Keratinocyte (primary cell): Measurements from ENCODE around the gene ZNF438. TPM values are rescaled to one million over a fixed set of nuclear protein-coding genes. Genes with fewer than 3 reads are reported as not detected.

Experiments
- DNase-seq: peaks from one replicate; pipeline ENCODE4 v3.0.0-alpha.2; 2011; ENCODE audit warnings: low read depth, missing footprints, low spot score
- FAIRE-seq: peaks from 2 replicates; lab custom pipeline; 2011; peaks lifted over from hg19 to GRCh38; lab: Jason Lieb, UNC
- H2AFZ ChIP-seq: 2 replicates; pipeline ENCODE4 v1.6.0; 2012; ENCODE audit warnings: low read length, control low read depth, inconsistent platforms; ENCODE audit not compliant: control insufficient read depth
- H3K27ac ChIP-seq: 2 replicates; pipeline ENCODE4 v1.5.1; 2011; ENCODE audit warnings: low read length; ENCODE audit not compliant: control insufficient read depth, insufficient read depth
- H3K27me3 ChIP-seq: 3 replicates; pipeline ENCODE4 v1.6.0; 2011; ENCODE audit warnings: low read length; ENCODE audit not compliant: control insufficient read depth, insufficient read depth; ENCODE audit errors: extremely low read depth
- H3K36me3 ChIP-seq, 2 experiments: 2 replicates in 1 of 2; 3 replicates in 1 of 2; pipeline ENCODE4 v1.5.1; 2011; ENCODE audit warnings: low read length in 2 of 2, mild to moderate bottlenecking in 1 of 2; ENCODE audit not compliant: control insufficient read depth in 2 of 2, insufficient read depth in 2 of 2; ENCODE audit errors: extremely low read depth in 1 of 2
- H3K4me1 ChIP-seq: 3 replicates; pipeline ENCODE4 v1.5.1; 2011; ENCODE audit warnings: low read length; ENCODE audit not compliant: control insufficient read depth, insufficient read depth; ENCODE audit errors: extremely low read depth
- H3K4me2 ChIP-seq: 3 replicates; pipeline ENCODE4 v1.6.0; 2011; ENCODE audit warnings: low read depth, low read length; ENCODE audit not compliant: control insufficient read depth, insufficient read depth; ENCODE audit errors: extremely low read depth
- H3K4me3 ChIP-seq, 3 experiments: fragments of 200-600 bp in 1 of 3; sonication (generic) in 1 of 3; 2 replicates in 2 of 3; 3 replicates in 1 of 3; pipeline ENCODE4 v1.5.1; 2011 to 2016; ENCODE audit warnings: low read length in 3 of 3, mild to moderate bottlenecking in 3 of 3, control low read depth in 2 of 3, inconsistent platforms in 1 of 3, low read depth in 1 of 3, mixed read lengths in 1 of 3, mixed run types in 1 of 3, moderate library complexity in 1 of 3; ENCODE audit not compliant: control insufficient read depth in 2 of 3, insufficient read depth in 2 of 3; ENCODE audit errors: extremely low read depth in 1 of 3
- H3K79me2 ChIP-seq: 2 replicates; pipeline ENCODE4 v1.6.0; 2012; ENCODE audit warnings: low read length; ENCODE audit not compliant: control insufficient read depth, insufficient read depth
- H3K9ac ChIP-seq: 3 replicates; pipeline ENCODE4 v1.6.0; 2011; ENCODE audit warnings: low read length; ENCODE audit not compliant: control insufficient read depth, insufficient read depth; ENCODE audit errors: extremely low read depth
- H3K9me1 ChIP-seq: 3 replicates; pipeline ENCODE4 v1.6.0; 2011; ENCODE audit warnings: low read length; ENCODE audit not compliant: control insufficient read depth, insufficient read depth; ENCODE audit errors: extremely low read depth
- H3K9me3 ChIP-seq: 2 replicates; pipeline ENCODE4 v1.5.1; 2012; ENCODE audit warnings: low read depth, low read length; ENCODE audit not compliant: control insufficient read depth
- H4K20me1 ChIP-seq: 3 replicates; pipeline ENCODE4 v1.6.0; 2011; ENCODE audit warnings: low read length; ENCODE audit not compliant: control insufficient read depth, insufficient read depth; ENCODE audit errors: extremely low read depth
- CTCF ChIP-seq, 3 experiments: IDR thresholded peaks in 1 of 3; conservative IDR thresholded peaks in 1 of 3; optimal IDR thresholded peaks in 1 of 3; 2 replicates in 2 of 3; 3 replicates in 1 of 3; pipeline versions ENCODE3 to v1.5.1; 2011; ENCODE audit warnings: low read length in 3 of 3, mild to moderate bottlenecking in 3 of 3, moderate library complexity in 2 of 3, control low read depth in 1 of 3, inconsistent platforms in 1 of 3; ENCODE audit not compliant: insufficient read depth in 2 of 3; ENCODE audit errors: extremely low read depth in 1 of 3
- EZH2 ChIP-seq: IDR thresholded peaks from one replicate; pipeline ENCODE4 v1.6.1; 2012; ENCODE audit warnings: inconsistent platforms, mild to moderate bottlenecking, low read length, moderate library complexity
- dilution Hi-C: fragments of 300-500 bp; cut with MboI; formaldehyde crosslinking; loops from one replicate; pipeline ENCODE4 v1.7.0; 2020; ENCODE audit warnings: low sequenced_read_pairs; ENCODE audit not compliant: extremely low pct_ligation_motif_present
- polyA plus RNA-seq, 5 experiments: library from polyadenylated mRNA; depleted of rRNA in 3 of 5; stranded (reverse) in 3 of 5; stranded (forward) in 1 of 5; unstranded in 1 of 5; fragments of >200 nt; gene quantifications; 1 replicate in 1 of 5; 2 replicates in 3 of 5; 3 replicates in 1 of 5; pipeline versions ENCODE4 v1.2.1 to v1.2.3, GENCODE V29; 2011 to 2012; ENCODE audit warnings: missing spikeins in 2 of 5, low read depth in 1 of 5, low replicate concordance in 1 of 5

Gene ZNF438
- polyA plus RNA-seq, 1 donor (not counting 4 experiments of a cell fraction or from before 2014, with no cell fraction given): 2.8 TPM

- H3K9me3 ChIP-seq: no peaks in the 10 kb centered on the region
- H3K4me2 ChIP-seq: no peak overlapping the region
- no peaks in the 10 kb centered on the region for H3K79me2 ChIP-seq
- H3K9ac ChIP-seq: no peak overlapping the region
- H3K36me3 ChIP-seq: no peaks in the 10 kb centered on the region
- DNase-seq: no peak
- no peaks in the 10 kb centered on the region for H3K4me1 ChIP-seq
- no peaks in the 10 kb centered on the region for H4K20me1 ChIP-seq
- H2AFZ ChIP-seq: no peak overlapping the region
- TF ChIP-seq CTCF (optimal IDR thresholded peaks at IDR 0.05 in 1 of 3, IDR thresholded peaks at IDR 0.05 in 1 of 3, conservative IDR thresholded peaks at IDR 0.05 in 1 of 3; ENCODE audit: extremely low read depth in 1 of 3, insufficient read depth in 2 of 3, low read length in 3 of 3) (no peak), EZH2 (no peak)
- no peaks in the 10 kb centered on the region for H3K9me1 ChIP-seq
- no peaks in the 10 kb centered on the region for H3K27me3 ChIP-seq
- FAIRE-seq: no peak
- dilution Hi-C loops: no loop called here
- no peak overlapping the region for H3K27ac ChIP-seq
- no peak overlapping the region for H3K4me3 ChIP-seq
Measured at GRCh38 chr10:30887839-30888238, 143.8 kb downstream of the ZNF438 start.

GRCh38 chr10:30885423-30885822, 146.2 kb downstream of the ZNF438 start:
- H3K9me1 ChIP-seq: no peaks in the 10 kb centered on the region
- no peaks in the 10 kb centered on the region for H3K36me3 ChIP-seq
- DNase-seq (no peak), FAIRE-seq (no peak)
- no peak overlapping the region for H2AFZ ChIP-seq
- TF ChIP-seq EZH2 (no peak), CTCF (optimal IDR thresholded peaks at IDR 0.05 in 1 of 3, IDR thresholded peaks at IDR 0.05 in 1 of 3, conservative IDR thresholded peaks at IDR 0.05 in 1 of 3; ENCODE audit: extremely low read depth in 1 of 3, insufficient read depth in 2 of 3, low read length in 3 of 3) (no peak)
- no peak overlapping the region for H3K27ac ChIP-seq
- H3K4me2 ChIP-seq: no peak overlapping the region
- H4K20me1 ChIP-seq: no peaks in the 10 kb centered on the region
- H3K9me3 ChIP-seq: no peaks in the 10 kb centered on the region
- no peaks in the 10 kb centered on the region for H3K79me2 ChIP-seq
- no peaks in the 10 kb centered on the region for H3K27me3 ChIP-seq
- no peak overlapping the region for H3K9ac ChIP-seq
- dilution Hi-C loops: no loop called here
- no peaks in the 10 kb centered on the region for H3K4me1 ChIP-seq
- H3K4me3 ChIP-seq: no peak overlapping the region
